Measurements from ENCODE around the gene GRID1. TPM values are rescaled to one million over a fixed set of nuclear protein-coding genes. Genes with fewer than 3 reads are reported as not detected.

The GRID1 gene
- polyA plus RNA-seq, 1 of the 3 experiments (the other 2 are of a cell fraction), result 0.13 TPM

DNA sequence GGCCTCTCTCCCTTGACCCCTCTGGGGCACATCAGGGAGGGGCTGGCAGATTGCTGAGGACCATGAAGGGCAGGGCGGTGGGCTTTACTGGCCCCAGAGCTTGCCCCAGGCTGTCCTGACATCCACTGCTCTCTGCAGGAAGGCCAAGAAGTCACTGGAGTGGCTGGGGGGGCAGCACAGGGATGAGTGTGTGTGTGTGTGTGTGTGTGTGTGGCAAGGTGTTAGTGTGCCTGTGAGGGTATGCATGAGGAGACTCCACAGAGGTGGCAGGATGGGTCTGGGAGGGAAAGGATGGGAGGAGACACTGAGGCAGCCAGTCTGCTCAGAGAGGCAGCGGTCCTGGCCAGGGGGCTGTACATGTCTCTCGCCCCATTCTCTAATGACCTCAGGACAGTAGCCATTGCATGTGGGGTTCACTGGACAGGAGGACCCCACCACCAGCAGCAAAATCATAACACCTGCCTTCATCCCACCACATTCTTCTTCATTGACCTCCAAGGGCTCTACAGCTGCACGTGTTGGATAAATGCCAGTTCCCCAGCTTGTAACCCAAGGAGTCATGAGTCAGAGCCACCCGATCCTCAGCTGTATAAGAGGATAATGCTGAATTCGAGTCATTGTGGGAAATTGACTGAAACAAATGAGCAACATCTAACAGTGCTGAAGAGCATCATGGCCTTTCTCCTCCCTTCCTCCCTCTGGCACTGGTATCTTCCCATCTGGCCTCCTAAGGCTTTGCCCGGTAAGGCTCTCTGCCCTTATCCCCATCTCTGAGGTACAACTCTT lies 720.5 kb downstream of the GRID1 start:
- Histone ChIP-seq H3K9me3 (no peaks in the 10 kb centered on the region), H3K9ac (no peak overlapping the region), H2AFZ (ENCODE audit: low read depth) (no peak overlapping the region), H3F3A (replicated peaks; ENCODE audit: insufficient read depth) (no peaks in the 10 kb centered on the region), H3K4me3 (ENCODE audit: low read depth in 2 of 2, low read length in 1 of 2) (no peak overlapping the region), H3K9me2 (no peaks in the 10 kb centered on the region), H3K4me2 (no peak overlapping the region), H3K4me1 (ENCODE audit: control insufficient read depth in 1 of 2, insufficient read depth in 2 of 2, low read depth in 1 of 2, low read length in 1 of 2) (no peaks in the 10 kb centered on the region; a peak in 2 of 4 replicates), H4K20me1 (ENCODE audit: insufficient read depth) (no peaks in the 10 kb centered on the region), H3K79me2 (ENCODE audit: insufficient read depth) (no peaks in the 10 kb centered on the region), H3K27ac (ENCODE audit: low read depth in 2 of 2, low read length in 1 of 2) (no peak overlapping the region), H3K27me3 (ENCODE audit: insufficient read depth) (no peaks in the 10 kb centered on the region), H3K36me3 (replicated peaks in 1 of 2; ENCODE audit: control insufficient read depth in 1 of 2, insufficient read depth in 2 of 2, low read length in 1 of 2) (no peaks in the 10 kb centered on the region)
- no peak for TF ChIP-seq TCF12 (IDR thresholded peaks at IDR 0.05)
- TF ChIP-seq TAF1 (IDR thresholded peaks at IDR 0.05; ENCODE audit: borderline replicate concordance, low read depth, low read length), result no peak
- no peak for TF ChIP-seq ELF1 (IDR thresholded peaks at IDR 0.05)
- TF ChIP-seq SMC3 (IDR thresholded peaks at IDR 0.05; ENCODE audit: low read depth, low read length), result no peak
- TF ChIP-seq FOXM1 (IDR thresholded peaks at IDR 0.05; ENCODE audit: low read depth), result no peak
- TF ChIP-seq, protein P1, sequence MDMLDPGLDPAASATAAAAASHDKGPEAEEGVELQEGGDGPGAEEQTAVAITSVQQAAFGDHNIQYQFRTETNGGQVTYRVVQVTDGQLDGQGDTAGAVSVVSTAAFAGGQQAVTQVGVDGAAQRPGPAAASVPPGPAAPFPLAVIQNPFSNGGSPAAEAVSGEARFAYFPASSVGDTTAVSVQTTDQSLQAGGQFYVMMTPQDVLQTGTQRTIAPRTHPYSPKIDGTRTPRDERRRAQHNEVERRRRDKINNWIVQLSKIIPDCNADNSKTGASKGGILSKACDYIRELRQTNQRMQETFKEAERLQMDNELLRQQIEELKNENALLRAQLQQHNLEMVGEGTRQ (IDR thresholded peaks at IDR 0.05; ENCODE audit: borderline replicate concordance, low read depth, low read length), result no peak
- TF ChIP-seq, protein P2, sequence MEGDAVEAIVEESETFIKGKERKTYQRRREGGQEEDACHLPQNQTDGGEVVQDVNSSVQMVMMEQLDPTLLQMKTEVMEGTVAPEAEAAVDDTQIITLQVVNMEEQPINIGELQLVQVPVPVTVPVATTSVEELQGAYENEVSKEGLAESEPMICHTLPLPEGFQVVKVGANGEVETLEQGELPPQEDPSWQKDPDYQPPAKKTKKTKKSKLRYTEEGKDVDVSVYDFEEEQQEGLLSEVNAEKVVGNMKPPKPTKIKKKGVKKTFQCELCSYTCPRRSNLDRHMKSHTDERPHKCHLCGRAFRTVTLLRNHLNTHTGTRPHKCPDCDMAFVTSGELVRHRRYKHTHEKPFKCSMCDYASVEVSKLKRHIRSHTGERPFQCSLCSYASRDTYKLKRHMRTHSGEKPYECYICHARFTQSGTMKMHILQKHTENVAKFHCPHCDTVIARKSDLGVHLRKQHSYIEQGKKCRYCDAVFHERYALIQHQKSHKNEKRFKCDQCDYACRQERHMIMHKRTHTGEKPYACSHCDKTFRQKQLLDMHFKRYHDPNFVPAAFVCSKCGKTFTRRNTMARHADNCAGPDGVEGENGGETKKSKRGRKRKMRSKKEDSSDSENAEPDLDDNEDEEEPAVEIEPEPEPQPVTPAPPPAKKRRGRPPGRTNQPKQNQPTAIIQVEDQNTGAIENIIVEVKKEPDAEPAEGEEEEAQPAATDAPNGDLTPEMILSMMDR (IDR thresholded peaks at IDR 0.05), result no peak
- TF ChIP-seq RXRA (IDR thresholded peaks at IDR 0.05; ENCODE audit: borderline replicate concordance, low read depth), result no peak
- TF ChIP-seq, protein P3, sequence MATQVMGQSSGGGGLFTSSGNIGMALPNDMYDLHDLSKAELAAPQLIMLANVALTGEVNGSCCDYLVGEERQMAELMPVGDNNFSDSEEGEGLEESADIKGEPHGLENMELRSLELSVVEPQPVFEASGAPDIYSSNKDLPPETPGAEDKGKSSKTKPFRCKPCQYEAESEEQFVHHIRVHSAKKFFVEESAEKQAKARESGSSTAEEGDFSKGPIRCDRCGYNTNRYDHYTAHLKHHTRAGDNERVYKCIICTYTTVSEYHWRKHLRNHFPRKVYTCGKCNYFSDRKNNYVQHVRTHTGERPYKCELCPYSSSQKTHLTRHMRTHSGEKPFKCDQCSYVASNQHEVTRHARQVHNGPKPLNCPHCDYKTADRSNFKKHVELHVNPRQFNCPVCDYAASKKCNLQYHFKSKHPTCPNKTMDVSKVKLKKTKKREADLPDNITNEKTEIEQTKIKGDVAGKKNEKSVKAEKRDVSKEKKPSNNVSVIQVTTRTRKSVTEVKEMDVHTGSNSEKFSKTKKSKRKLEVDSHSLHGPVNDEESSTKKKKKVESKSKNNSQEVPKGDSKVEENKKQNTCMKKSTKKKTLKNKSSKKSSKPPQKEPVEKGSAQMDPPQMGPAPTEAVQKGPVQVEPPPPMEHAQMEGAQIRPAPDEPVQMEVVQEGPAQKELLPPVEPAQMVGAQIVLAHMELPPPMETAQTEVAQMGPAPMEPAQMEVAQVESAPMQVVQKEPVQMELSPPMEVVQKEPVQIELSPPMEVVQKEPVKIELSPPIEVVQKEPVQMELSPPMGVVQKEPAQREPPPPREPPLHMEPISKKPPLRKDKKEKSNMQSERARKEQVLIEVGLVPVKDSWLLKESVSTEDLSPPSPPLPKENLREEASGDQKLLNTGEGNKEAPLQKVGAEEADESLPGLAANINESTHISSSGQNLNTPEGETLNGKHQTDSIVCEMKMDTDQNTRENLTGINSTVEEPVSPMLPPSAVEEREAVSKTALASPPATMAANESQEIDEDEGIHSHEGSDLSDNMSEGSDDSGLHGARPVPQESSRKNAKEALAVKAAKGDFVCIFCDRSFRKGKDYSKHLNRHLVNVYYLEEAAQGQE (IDR thresholded peaks at IDR 0.05; ENCODE audit: low read depth, low read length), result no peak
- TF ChIP-seq MXI1 (IDR thresholded peaks at IDR 0.05; ENCODE audit: low read depth, low read length), result no peak
- WGBS (ENCODE audit: low lambda C conversion rate), result 49% methylated on average over 6 of the region's 7 CpGs
- ChIA-PET CTCF (no interaction called here), POLR2A (no interaction called here)
- DNase-seq, result no peak
